SKM-1 (cell line): ENCODE data around the gene SMPD3.

Experiments used
- DNase-seq: peaks from one replicate; lab custom pipeline; 2025; ENCODE audit not compliant: unreplicated experiment; lab: John Stamatoyannopoulos, UW

Gene SMPD3

GRCh38 chr16:68384288-68385161 lies 63.8 kb downstream of the SMPD3 start:
- no peak for DNase-seq

- DNase-seq, result no peak
Observed at GRCh38 chr16:68383858-68384257, 64.5 kb downstream of the SMPD3 start.

GRCh38 chr16:68382296-68382718 lies 66.0 kb downstream of the SMPD3 start:
- DNase-seq, result no peak

GRCh38 chr16:68381363-68381724 lies 67.0 kb downstream of the SMPD3 start:
- DNase-seq, result no peak

GRCh38 chr16:68380676-68381362 lies 67.5 kb downstream of the SMPD3 start:
- DNase-seq, result no peak

GRCh38 chr16:68380348-68380670 lies 68.0 kb downstream of the SMPD3 start:
- DNase-seq, result no peak

GRCh38 chr16:68379472-68380347 lies 68.6 kb downstream of the SMPD3 start:
- no peak for DNase-seq

- DNase-seq, result peak; percentile 23
Observed at GRCh38 chr16:68378436-68379415, 69.6 kb downstream of the SMPD3 start.

- DNase-seq, result no peak
Observed at GRCh38 chr16:68377667-68378393, 70.5 kb downstream of the SMPD3 start.

GRCh38 chr16:68377221-68377620 lies 71.1 kb downstream of the SMPD3 start:
- no peak for DNase-seq

- no peak for DNase-seq
Observed at GRCh38 chr16:68376590-68376989, 71.7 kb downstream of the SMPD3 start.

- no peak for DNase-seq
Observed at GRCh38 chr16:68375801-68376536, 72.3 kb downstream of the SMPD3 start.

- DNase-seq, result no peak
Observed at GRCh38 chr16:68374961-68375660, 73.2 kb downstream of the SMPD3 start.

GRCh38 chr16:68374246-68374805 lies 74.0 kb downstream of the SMPD3 start:
- no peak for DNase-seq

GRCh38 chr16:68373528-68374245 lies 74.6 kb downstream of the SMPD3 start:
- no peak for DNase-seq

GRCh38 chr16:68372806-68373205 lies 75.5 kb downstream of the SMPD3 start:
- DNase-seq, result no peak

- no peak for DNase-seq
Observed at GRCh38 chr16:68372381-68372720, 76.0 kb downstream of the SMPD3 start.
